ENCODE results near the gene PRPSAP1.

Gene PRPSAP1

GRCh38 chr17:76276069-76276431 lies 77.7 kb downstream of the PRPSAP1 start:
- peaks cover 24% of the 10 kb centered on the region for H3K4me1 ChIP-seq (ENCODE audit: control insufficient read depth, insufficient read depth, low read length)
- H3K9me3 ChIP-seq (ENCODE audit: control insufficient read depth in 2 of 2, low read length in 2 of 2): no peaks in the 10 kb centered on the region
- no peaks in the 10 kb centered on the region for H3K27me3 ChIP-seq (ENCODE audit: control insufficient read depth in 1 of 2, insufficient read depth in 2 of 2, low read length in 2 of 2)
- H3K4me3 ChIP-seq (ENCODE audit: low read length in 2 of 2): no peak overlapping the region
- H3K9ac ChIP-seq (ENCODE audit: low read length in 2 of 2): no peak overlapping the region
- H3K36me3 ChIP-seq (ENCODE audit: control insufficient read depth in 2 of 2, insufficient read depth in 2 of 2, low read length in 2 of 2): no peaks in the 10 kb centered on the region
- H3K27ac ChIP-seq (ENCODE audit: low read length): no peak overlapping the region

- Histone ChIP-seq H3K36me3 (ENCODE audit: control insufficient read depth in 2 of 2, insufficient read depth in 2 of 2, low read length in 2 of 2) (no peaks in the 10 kb centered on the region), H3K9ac (ENCODE audit: low read length in 2 of 2) (no peak overlapping the region), H3K4me1 (ENCODE audit: control insufficient read depth, insufficient read depth, low read length) (peaks cover 24% of the 10 kb centered on the region), H3K9me3 (ENCODE audit: control insufficient read depth in 2 of 2, low read length in 2 of 2) (no peaks in the 10 kb centered on the region), H3K4me3 (ENCODE audit: low read length in 2 of 2) (no peak overlapping the region), H3K27me3 (ENCODE audit: control insufficient read depth in 1 of 2, insufficient read depth in 2 of 2, low read length in 2 of 2) (no peaks in the 10 kb centered on the region), H3K27ac (ENCODE audit: low read length) (no peak overlapping the region)
These were observed 78.2 kb downstream of the PRPSAP1 start for GRCh38 chr17:76275382-76276068.

- H3K27ac ChIP-seq (ENCODE audit: low read length): no peak overlapping the region
- peaks cover 22% of the 10 kb centered on the region for H3K4me1 ChIP-seq (ENCODE audit: control insufficient read depth, insufficient read depth, low read length)
- H3K9me3 ChIP-seq (ENCODE audit: control insufficient read depth in 2 of 2, low read length in 2 of 2): no peaks in the 10 kb centered on the region
- no peaks in the 10 kb centered on the region for H3K36me3 ChIP-seq (ENCODE audit: control insufficient read depth in 2 of 2, insufficient read depth in 2 of 2, low read length in 2 of 2)
- no peak overlapping the region for H3K9ac ChIP-seq (ENCODE audit: low read length in 2 of 2)
- no peaks in the 10 kb centered on the region for H3K27me3 ChIP-seq (ENCODE audit: control insufficient read depth in 1 of 2, insufficient read depth in 2 of 2, low read length in 2 of 2)
- no peak overlapping the region for H3K4me3 ChIP-seq (ENCODE audit: low read length in 2 of 2)
These were observed 79.4 kb downstream of the PRPSAP1 start for GRCh38 chr17:76274112-76274956.

GRCh38 chr17:76273445-76274111 lies 80.1 kb downstream of the PRPSAP1 start:
- no peak overlapping the region for H3K27ac ChIP-seq (ENCODE audit: low read length)
- H3K9me3 ChIP-seq (ENCODE audit: control insufficient read depth in 2 of 2, low read length in 2 of 2): no peaks in the 10 kb centered on the region
- peaks cover 26% of the 10 kb centered on the region for H3K4me1 ChIP-seq (ENCODE audit: control insufficient read depth, insufficient read depth, low read length)
- H3K27me3 ChIP-seq (ENCODE audit: control insufficient read depth in 1 of 2, insufficient read depth in 2 of 2, low read length in 2 of 2): no peaks in the 10 kb centered on the region
- H3K4me3 ChIP-seq (ENCODE audit: low read length in 2 of 2): no peak overlapping the region
- no peak overlapping the region for H3K9ac ChIP-seq (ENCODE audit: low read length in 2 of 2)
- no peaks in the 10 kb centered on the region for H3K36me3 ChIP-seq (ENCODE audit: control insufficient read depth in 2 of 2, insufficient read depth in 2 of 2, low read length in 2 of 2)

GRCh38 chr17:76272541-76273444 lies 80.9 kb downstream of the PRPSAP1 start:
- Histone ChIP-seq H3K27ac (ENCODE audit: low read length) (no peak overlapping the region), H3K9me3 (ENCODE audit: control insufficient read depth in 2 of 2, low read length in 2 of 2) (no peaks in the 10 kb centered on the region), H3K27me3 (ENCODE audit: control insufficient read depth in 1 of 2, insufficient read depth in 2 of 2, low read length in 2 of 2) (no peaks in the 10 kb centered on the region), H3K36me3 (ENCODE audit: control insufficient read depth in 2 of 2, insufficient read depth in 2 of 2, low read length in 2 of 2) (no peaks in the 10 kb centered on the region), H3K9ac (ENCODE audit: low read length in 2 of 2) (peak overlapping the region in 1 of 2 donors; percentile 22), H3K4me3 (ENCODE audit: low read length in 2 of 2) (peak overlapping the region in 1 of 2 donors; percentile 47), H3K4me1 (ENCODE audit: control insufficient read depth, insufficient read depth, low read length) (peaks cover 32% of the 10 kb centered on the region)

- Histone ChIP-seq H3K9me3 (ENCODE audit: control insufficient read depth in 2 of 2, low read length in 2 of 2) (no peaks in the 10 kb centered on the region), H3K4me1 (ENCODE audit: control insufficient read depth, insufficient read depth, low read length) (peaks cover 40% of the 10 kb centered on the region), H3K27ac (ENCODE audit: low read length) (no peak overlapping the region), H3K36me3 (ENCODE audit: control insufficient read depth in 2 of 2, insufficient read depth in 2 of 2, low read length in 2 of 2) (no peaks in the 10 kb centered on the region), H3K4me3 (ENCODE audit: low read length in 2 of 2) (peak overlapping the region; percentile 12 to 47), H3K9ac (ENCODE audit: low read length in 2 of 2) (peak overlapping the region in 1 of 2 donors; percentile 38), H3K27me3 (ENCODE audit: control insufficient read depth in 1 of 2, insufficient read depth in 2 of 2, low read length in 2 of 2) (no peaks in the 10 kb centered on the region)
These were observed 81.8 kb downstream of the PRPSAP1 start for GRCh38 chr17:76271669-76272540.

- Histone ChIP-seq H3K4me1 (ENCODE audit: control insufficient read depth, insufficient read depth, low read length) (peaks cover 46% of the 10 kb centered on the region), H3K9me3 (ENCODE audit: control insufficient read depth in 2 of 2, low read length in 2 of 2) (no peaks in the 10 kb centered on the region), H3K27ac (ENCODE audit: low read length) (no peak overlapping the region), H3K36me3 (ENCODE audit: control insufficient read depth in 2 of 2, insufficient read depth in 2 of 2, low read length in 2 of 2) (no peaks in the 10 kb centered on the region), H3K9ac (ENCODE audit: low read length in 2 of 2) (peak overlapping the region in 1 of 2 donors; percentile 38), H3K27me3 (ENCODE audit: control insufficient read depth in 1 of 2, insufficient read depth in 2 of 2, low read length in 2 of 2) (no peaks in the 10 kb centered on the region), H3K4me3 (ENCODE audit: low read length in 2 of 2) (no peak overlapping the region)
These were observed 82.7 kb downstream of the PRPSAP1 start for GRCh38 chr17:76270770-76271668.

GRCh38 chr17:76270127-76270592 lies 83.6 kb downstream of the PRPSAP1 start:
- Histone ChIP-seq H3K4me1 (ENCODE audit: control insufficient read depth, insufficient read depth, low read length) (peaks cover 46% of the 10 kb centered on the region), H3K27ac (ENCODE audit: low read length) (no peak overlapping the region)

More at GRCh38 chr17:76270127-76270592, 83.6 kb downstream of the PRPSAP1 start:
- Histone ChIP-seq H3K27me3 (ENCODE audit: control insufficient read depth in 1 of 2, insufficient read depth in 2 of 2, low read length in 2 of 2) (no peaks in the 10 kb centered on the region), H3K9ac (ENCODE audit: low read length in 2 of 2) (no peak overlapping the region), H3K9me3 (ENCODE audit: control insufficient read depth in 2 of 2, low read length in 2 of 2) (no peaks in the 10 kb centered on the region), H3K36me3 (ENCODE audit: control insufficient read depth in 2 of 2, insufficient read depth in 2 of 2, low read length in 2 of 2) (no peaks in the 10 kb centered on the region), H3K4me3 (ENCODE audit: low read length in 2 of 2) (no peak overlapping the region)

Data from stomach smooth muscle (tissue), 2 donors.